H9 (cell line): ENCODE data around the gene AP3D1. TPM values are rescaled to one million over a fixed set of nuclear protein-coding genes. Genes with fewer than 3 reads are reported as not detected.

Source experiments
- DNase-seq: peaks from one replicate; pipeline ENCODE4 v3.0.0-alpha.2; 2017
- H2AFZ ChIP-seq: one replicate; pipeline ENCODE4 v1.6.1; 2013; ENCODE audit warnings: mild to moderate bottlenecking, low read length, control low read depth, moderate library complexity
- H2AK5ac ChIP-seq: 2 replicates; pipeline ENCODE4 v1.6.1; 2013; ENCODE audit warnings: low read length, control low read depth, mixed read lengths; ENCODE audit not compliant: insufficient read length
- H2BK120ac ChIP-seq: one replicate; pipeline ENCODE4 v1.6.1; 2013; ENCODE audit warnings: low read depth, mild to moderate bottlenecking, low read length, control low read depth, inconsistent platforms; ENCODE audit not compliant: poor library complexity, severe bottlenecking
- H2BK12ac ChIP-seq: 2 replicates; pipeline ENCODE4 v1.6.1; 2013; ENCODE audit warnings: low read length, control low read depth, mixed read lengths, low read depth; ENCODE audit not compliant: insufficient read length
- H2BK15ac ChIP-seq: 2 replicates; pipeline ENCODE4 v1.6.1; 2013; ENCODE audit warnings: low read depth, low read length, control low read depth
- H2BK20ac ChIP-seq: one replicate; pipeline ENCODE4 v1.6.1; 2013; ENCODE audit warnings: low read depth, mild to moderate bottlenecking, low read length, control low read depth, inconsistent platforms; ENCODE audit not compliant: poor library complexity, severe bottlenecking
- H2BK5ac ChIP-seq: 2 replicates; pipeline ENCODE4 v1.6.1; 2013; ENCODE audit warnings: low read length, control low read depth, mixed read lengths; ENCODE audit not compliant: insufficient read length
- H3K14ac ChIP-seq: 2 replicates; pipeline ENCODE4 v1.6.1; 2013; ENCODE audit warnings: low read length, control low read depth; ENCODE audit not compliant: insufficient read depth
- H3K18ac ChIP-seq: 2 replicates; pipeline ENCODE4 v1.6.1; 2013; ENCODE audit warnings: low read depth, mild to moderate bottlenecking, mixed read lengths, low read length, control low read depth; ENCODE audit not compliant: insufficient read length
- H3K23ac ChIP-seq: 2 replicates; pipeline ENCODE4 v1.6.1; 2013; ENCODE audit warnings: low read length, control low read depth, mixed read lengths, low read depth; ENCODE audit not compliant: insufficient read length
- H3K23me2 ChIP-seq: 2 replicates; pipeline ENCODE4 v1.6.1; 2013; ENCODE audit warnings: low read depth, mild to moderate bottlenecking, mixed read lengths, low read length, control low read depth; ENCODE audit not compliant: insufficient read length, poor library complexity, severe bottlenecking
- H3K27ac ChIP-seq: 2 replicates; pipeline ENCODE4 v1.5.1; 2013; ENCODE audit warnings: low read length, control low read depth, mixed read lengths, low read depth; ENCODE audit not compliant: insufficient read length
- H3K27me3 ChIP-seq: 2 replicates; pipeline ENCODE4 v1.6.1; 2013; ENCODE audit warnings: low read length, control low read depth, inconsistent platforms; ENCODE audit not compliant: insufficient read depth
- H3K4ac ChIP-seq: 2 replicates; pipeline ENCODE4 v1.6.1; 2013; ENCODE audit warnings: low read depth, mild to moderate bottlenecking, control low read depth, inconsistent platforms, low read length, moderate library complexity
- H3K4me1 ChIP-seq: 2 replicates; pipeline ENCODE4 v1.6.1; 2013; ENCODE audit warnings: low read length, control low read depth, inconsistent platforms; ENCODE audit not compliant: insufficient read depth
- H3K4me2 ChIP-seq: 2 replicates; pipeline ENCODE4 v1.6.1; 2013; ENCODE audit warnings: low read length, control low read depth, mixed read lengths; ENCODE audit not compliant: insufficient read length, insufficient read depth
- H3K56ac ChIP-seq: 2 replicates; pipeline ENCODE4 v1.6.1; 2013; ENCODE audit warnings: low read depth, mild to moderate bottlenecking, mixed read lengths, low read length, control low read depth; ENCODE audit not compliant: insufficient read length
- H3K79me1 ChIP-seq: 2 replicates; pipeline ENCODE4 v1.6.1; 2013; ENCODE audit warnings: low read depth, mild to moderate bottlenecking, moderate library complexity, low read length, control low read depth, inconsistent platforms; ENCODE audit not compliant: insufficient read depth, poor library complexity, severe bottlenecking
- H3K79me2 ChIP-seq: 2 replicates; pipeline ENCODE4 v1.6.1; 2013; ENCODE audit warnings: low read length, control low read depth, inconsistent platforms; ENCODE audit not compliant: insufficient read depth
- H3K9ac ChIP-seq: 2 replicates; pipeline ENCODE4 v1.6.1; 2013; ENCODE audit warnings: low read length, control low read depth, mixed read lengths; ENCODE audit not compliant: insufficient read length; ENCODE audit errors: extremely low read depth
- H3K9me3 ChIP-seq: one replicate; pipeline ENCODE4 v1.6.1; 2013; ENCODE audit warnings: low read depth, low read length, inconsistent platforms; ENCODE audit not compliant: control insufficient read depth
- H3T11ph ChIP-seq: one replicate; pipeline ENCODE4 v1.6.1; 2013; ENCODE audit warnings: mild to moderate bottlenecking, low read length, control low read depth, inconsistent platforms
- H4K20me1 ChIP-seq: one replicate; pipeline ENCODE4 v1.6.1; 2013; ENCODE audit not compliant: control insufficient read depth, insufficient read length, insufficient read depth
- H4K5ac ChIP-seq: 2 replicates; pipeline ENCODE4 v1.6.1; 2013; ENCODE audit warnings: low read depth, mild to moderate bottlenecking, mixed read lengths, low read length, control low read depth; ENCODE audit not compliant: insufficient read length
- H4K8ac ChIP-seq: replicated peaks from 2 replicates; pipeline ENCODE4 v1.6.1; 2013; ENCODE audit warnings: low read length, control low read depth, mixed read lengths, low read depth; ENCODE audit not compliant: insufficient read length
- H4K91ac ChIP-seq: 2 replicates; pipeline ENCODE4 v1.6.1; 2013; ENCODE audit warnings: low read depth, mild to moderate bottlenecking, moderate library complexity, mixed read lengths, low read length, control low read depth; ENCODE audit not compliant: insufficient read length
- H3K27ac Mint-ChIP-seq, 3 experiments: 2 replicates in 2 of 3; 3 replicates in 1 of 3; pipeline ENCODE4 v1.8.0; 2020 to 2021; ENCODE audit warnings: mixed read lengths in 3 of 3, mild to moderate bottlenecking in 1 of 3, moderate library complexity in 1 of 3
- H3K27me3 Mint-ChIP-seq: 2 replicates; pipeline ENCODE4 v1.8.0; 2021; ENCODE audit warnings: low read depth, mild to moderate bottlenecking, moderate library complexity, mixed read lengths
- H3K36me3 Mint-ChIP-seq, 3 experiments: 2 replicates in 2 of 3; 3 replicates in 1 of 3; pipeline ENCODE4 v1.8.0; 2020 to 2021; ENCODE audit warnings: low read depth in 3 of 3, mixed read lengths in 3 of 3; ENCODE audit not compliant: insufficient read depth in 1 of 3
- H3K4me1 Mint-ChIP-seq, 2 experiments: 2 replicates each; pipeline ENCODE4 v1.8.0; 2020; ENCODE audit warnings: mixed read lengths in 2 of 2
- H3K4me3 Mint-ChIP-seq, 2 experiments: 2 replicates in 1 of 2; 3 replicates in 1 of 2; pipeline ENCODE4 v1.8.0; 2020 to 2021; ENCODE audit warnings: mild to moderate bottlenecking in 2 of 2, mixed read lengths in 2 of 2, moderate library complexity in 1 of 2
- H3K9me3 Mint-ChIP-seq, 2 experiments: 2 replicates in 1 of 2; 3 replicates in 1 of 2; pipeline ENCODE4 v1.8.0; 2020; ENCODE audit warnings: mild to moderate bottlenecking in 2 of 2, mixed read lengths in 2 of 2, moderate library complexity in 1 of 2
- CTCF ChIP-seq: fragments of 200-600 bp; sonication (generic); conservative IDR thresholded peaks from 3 replicates; pipeline ENCODE4 v1.8.0; 2021; ENCODE audit warnings: antibody characterized with exemption, mild to moderate bottlenecking
- WGBS: extraction: QIAGEN DNeasy Blood & Tissue Kit; methylation state at CpG from one replicate; pipeline ENCODE4 v1.1.7; 2013; ENCODE audit warnings: missing lambda C conversion rate, low lambda C conversion rate, mixed read lengths; ENCODE audit not compliant: insufficient read length; ENCODE audit errors: extremely low coverage; 5-methylcytosine and 5-hydroxymethylcytosine counted together
- total RNA-seq: library from RNA; stranded (reverse); gene quantifications from 2 replicates; pipeline ENCODE4 v1.2.1, GENCODE V29; 2021

AP3D1 gene
- total RNA-seq, 1 experiment from 2014 or later = 142 TPM

GRCh38 chr19:2081873-2082810 lies 69.2 kb downstream of the AP3D1 start:
- H4K20me1 ChIP-seq = no peaks in the 10 kb centered on the region
- no peak for DNase-seq
- H3K27me3 Mint-ChIP-seq = no peaks in the 10 kb centered on the region
- H3K4me3 Mint-ChIP-seq = no peak overlapping the region
- no peaks in the 10 kb centered on the region for H3K27me3 ChIP-seq
- no peak overlapping the region for H2BK20ac ChIP-seq
- no peak overlapping the region; the same call in 1 of the 2 replicates for H3K14ac ChIP-seq
- H4K8ac ChIP-seq = no peak overlapping the region
- H3K9me3 Mint-ChIP-seq = no peaks in the 10 kb centered on the region
- H3K56ac ChIP-seq = no peak overlapping the region
- H3K79me2 ChIP-seq = no peaks in the 10 kb centered on the region
- no peak overlapping the region for H4K91ac ChIP-seq
- no peak overlapping the region for H3T11ph ChIP-seq
- H2BK12ac ChIP-seq = no peak overlapping the region
- H2BK120ac ChIP-seq = no peak overlapping the region
- no peaks in the 10 kb centered on the region for H3K79me1 ChIP-seq
- no peak overlapping the region for H2AFZ ChIP-seq
- no peak overlapping the region for H3K4ac ChIP-seq
- no CpG with 5 or more reads among the region's 30 CpGs for WGBS
- H2AK5ac ChIP-seq = no peak overlapping the region
- no peak overlapping the region for H2BK15ac ChIP-seq
- H3K18ac ChIP-seq = no peak overlapping the region
- H3K23me2 ChIP-seq = no peaks in the 10 kb centered on the region
- peak overlapping the region in 1 of 3 experiments; percentile 49; a peak in 1 of 7 replicates for H3K27ac Mint-ChIP-seq
- no peak overlapping the region for H3K27ac ChIP-seq
- H3K4me2 ChIP-seq = no peak overlapping the region
- no peaks in the 10 kb centered on the region for H3K9me3 ChIP-seq
- no peak overlapping the region for H2BK5ac ChIP-seq
- peaks cover 0 to 5% of the 10 kb centered on the region in 2 experiments; a peak in 2 of 4 replicates for H3K4me1 Mint-ChIP-seq
- H3K9ac ChIP-seq = no peak overlapping the region
- no peak overlapping the region for H4K5ac ChIP-seq
- peaks cover 0 to 11% (median 0%) of the 10 kb centered on the region in 3 experiments; a peak in 2 of 7 replicates for H3K36me3 Mint-ChIP-seq
- TF ChIP-seq CTCF = no peak
- H3K23ac ChIP-seq = no peak overlapping the region
- H3K4me1 ChIP-seq = no peaks in the 10 kb centered on the region
